OCI-LY3 (cell line): ENCODE measurements around the gene ADD1.
A peak's percentile ranks its signal among the peaks of the same experiment; 100 is the strongest.
"Not testable (repeated sequence)": the region's sequence is repeated elsewhere in the genome, so short reads cannot be mapped to it uniquely, and the experiment has no call there.

Experiments used
- H2AFZ ChIP-seq: fragments of 200-600, 300-600 bp; shearing (Covaris generic); 2 replicates; pipeline ENCODE4 v1.6.0; 2014; ENCODE audit warnings: antibody characterized with exemption, low read depth, low read length
- H3K27ac ChIP-seq: fragments of 200-600, 300-600 bp; sonication (generic); 2 replicates; pipeline ENCODE4 v1.5.1; 2014; ENCODE audit warnings: mild to moderate bottlenecking, low read length, moderate library complexity, mixed read lengths
- H3K27me3 ChIP-seq: fragments of 200-600, 300-600 bp; sonication (generic); 2 replicates; pipeline ENCODE4 v1.6.1; 2014; ENCODE audit warnings: low read depth, low read length, mixed read lengths
- H3K36me3 ChIP-seq: fragments of 200-600, 300-600 bp; sonication (generic); replicated peaks from 2 replicates; pipeline ENCODE3; 2014; ENCODE audit warnings: low read depth, low read length, mixed read lengths
- H3K4me1 ChIP-seq: fragments of 300-600, 200-600 bp; sonication (generic); 2 replicates; pipeline ENCODE4 v1.6.1; 2014; ENCODE audit warnings: low read length, mixed read lengths
- H3K4me2 ChIP-seq: fragments of 200-600, 300-600 bp; sonication (generic); 2 replicates; pipeline ENCODE4 v1.6.1; 2014; ENCODE audit warnings: low read length, mixed read lengths
- H3K4me3 ChIP-seq: fragments of 300-600, 200-600 bp; sonication (generic); 2 replicates; pipeline ENCODE4 v1.5.1; 2014; ENCODE audit warnings: antibody characterized with exemption, mild to moderate bottlenecking, low read length, moderate library complexity
- H3K79me2 ChIP-seq: fragments of 300-600, 200-600 bp; shearing (Covaris generic); 2 replicates; pipeline ENCODE4 v1.6.1; 2014; ENCODE audit warnings: mild to moderate bottlenecking, low read length, mixed read lengths
- H3K9ac ChIP-seq: fragments of 300-600, 200-600 bp; shearing (Covaris generic); 2 replicates; pipeline ENCODE4 v1.6.0; 2014; ENCODE audit warnings: mild to moderate bottlenecking, low read length, moderate library complexity
- H3K9me3 ChIP-seq: fragments of 200-600, 300-600 bp; shearing (Covaris generic); 2 replicates; pipeline ENCODE4 v1.6.1; 2014; ENCODE audit warnings: low read length, mixed read lengths; ENCODE audit not compliant: insufficient read depth
- H4K20me1 ChIP-seq: fragments of 200-600, 300-600 bp; sonication (generic); 2 replicates; pipeline ENCODE4 v1.6.1; 2016; ENCODE audit warnings: low read length, mixed read lengths; ENCODE audit not compliant: insufficient read depth
- CTCF ChIP-seq: fragments of 200-600, 300-600 bp; sonication (generic); IDR thresholded peaks from 2 replicates; pipeline ENCODE4 v1.5.1; 2014; ENCODE audit warnings: antibody characterized with exemption, low read length, low read depth
- EZH2phosphoT487 ChIP-seq: fragments of 200-600 bp; shearing (Covaris generic); IDR thresholded peaks from 2 replicates; pipeline ENCODE4 v1.6.1; 2018; ENCODE audit warnings: antibody characterized with exemption, mixed run types, low read depth

The ADD1 gene

GRCh38 chr4:2953496-2953895, 109.9 kb downstream of the ADD1 start:
- Histone ChIP-seq H4K20me1 (peaks cover 33% of the 10 kb centered on the region), H3K36me3 (peaks cover 57% of the 10 kb centered on the region)

GRCh38 chr4:2954358-2955185, 110.9 kb downstream of the ADD1 start:
- H2AFZ ChIP-seq: no peak overlapping the region
- H3K36me3 ChIP-seq: peaks cover 52% of the 10 kb centered on the region
- peaks cover 48% of the 10 kb centered on the region for H3K79me2 ChIP-seq
- peaks cover 41% of the 10 kb centered on the region for H4K20me1 ChIP-seq
- peak overlapping the region; percentile 65 for H3K27ac ChIP-seq
- no peak overlapping the region for H3K4me3 ChIP-seq
- H3K4me1 ChIP-seq: peaks cover 17% of the 10 kb centered on the region
- no peak overlapping the region for H3K4me2 ChIP-seq
- H3K27me3 ChIP-seq: no peaks in the 10 kb centered on the region
- TF ChIP-seq CTCF (no peak), EZH2phosphoT487 (no peak)
- no peak overlapping the region for H3K9ac ChIP-seq
- no peaks in the 10 kb centered on the region for H3K9me3 ChIP-seq

More at GRCh38 chr4:2953496-2953895, 109.9 kb downstream of the ADD1 start:
- H3K9me3 ChIP-seq: no peaks in the 10 kb centered on the region
- no peak for TF ChIP-seq EZH2phosphoT487
- TF ChIP-seq CTCF: no peak
- H3K27ac ChIP-seq: no peak overlapping the region
- H3K9ac ChIP-seq: no peak overlapping the region
- H3K79me2 ChIP-seq: peaks cover 40% of the 10 kb centered on the region
- no peak overlapping the region for H2AFZ ChIP-seq
- peaks cover 6% of the 10 kb centered on the region; the same call in 1 of the 2 replicates for H3K4me1 ChIP-seq
- no peak overlapping the region for H3K4me2 ChIP-seq
- H3K27me3 ChIP-seq: no peaks in the 10 kb centered on the region
- H3K4me3 ChIP-seq: no peak overlapping the region

- not testable (repeated sequence) for H2AFZ ChIP-seq, H3K27ac ChIP-seq, H3K4me3 ChIP-seq, H3K9ac ChIP-seq, H3K4me2 ChIP-seq, H3K27me3 ChIP-seq, H3K9me3 ChIP-seq
- H3K79me2 ChIP-seq: peaks cover 53% of the 10 kb centered on the region
- peak; percentile 70 for TF ChIP-seq CTCF
- H3K36me3 ChIP-seq: peaks cover 46% of the 10 kb centered on the region
- H3K4me1 ChIP-seq: peaks cover 24% of the 10 kb centered on the region
- peaks cover 48% of the 10 kb centered on the region for H4K20me1 ChIP-seq
Measured at GRCh38 chr4:2955186-2956044, 111.8 kb downstream of the ADD1 start.

DNA sequence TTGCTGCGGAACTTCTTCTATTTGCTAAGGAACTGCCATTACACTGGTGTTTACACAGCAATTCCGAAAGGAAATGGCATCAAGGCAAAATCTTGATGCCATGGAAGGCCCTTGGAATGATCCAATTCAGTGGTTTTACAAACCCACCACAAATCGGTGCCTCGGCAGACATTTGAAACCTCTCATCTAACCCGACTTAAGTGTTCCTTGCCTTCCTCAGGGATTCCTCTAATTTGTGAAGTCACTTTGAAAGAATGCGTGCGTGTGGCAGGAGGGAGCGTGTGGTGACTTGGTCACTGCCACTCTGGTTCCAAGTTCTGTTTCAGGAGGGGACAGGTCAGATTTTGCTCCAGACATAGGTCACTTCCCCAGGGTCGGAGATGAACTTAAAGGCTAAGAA, 114.8 kb downstream of the ADD1 start:
- Histone ChIP-seq H3K27ac (no peak overlapping the region), H3K4me3 (no peak overlapping the region), H2AFZ (no peak overlapping the region), H3K79me2 (peaks cover 75% of the 10 kb centered on the region), H3K36me3 (peaks cover 31% of the 10 kb centered on the region), H3K27me3 (no peaks in the 10 kb centered on the region), H3K4me1 (peaks cover 31% of the 10 kb centered on the region), H3K9ac (no peak overlapping the region), H4K20me1 (peaks cover 60% of the 10 kb centered on the region), H3K4me2 (peak overlapping the region; percentile 33; the same call in 1 of the 2 replicates), H3K9me3 (no peaks in the 10 kb centered on the region)
- TF ChIP-seq EZH2phosphoT487 (no peak), CTCF (no peak)

GRCh38 chr4:2960450-2960849, 116.8 kb downstream of the ADD1 start:
- Histone ChIP-seq H4K20me1 (peaks cover 55% of the 10 kb centered on the region), H3K4me1 (peaks cover 35% of the 10 kb centered on the region)

More at GRCh38 chr4:2960450-2960849, 116.8 kb downstream of the ADD1 start:
- H3K9me3 ChIP-seq, H3K4me3 ChIP-seq, H2AFZ ChIP-seq, H3K9ac ChIP-seq, H3K4me2 ChIP-seq, H3K27me3 ChIP-seq, H3K27ac ChIP-seq: not testable (repeated sequence)
- Histone ChIP-seq H3K36me3 (peaks cover 26% of the 10 kb centered on the region), H3K79me2 (peaks cover 68% of the 10 kb centered on the region)
